Loucy (cell line): ENCODE results near the gene ANKRD27.
"Not testable (repeated sequence)": the region's sequence is repeated elsewhere in the genome, so short reads cannot be mapped to it uniquely, and the experiment has no call there.

Source experiments
- CTCF ChIP-seq: fragments of 200-600 bp; sonication (generic); conservative IDR thresholded peaks from 2 replicates; pipeline ENCODE4 v1.5.1; 2014; ENCODE audit warnings: mild to moderate bottlenecking, antibody characterized with exemption, low read length
- EZH2phosphoT487 ChIP-seq: fragments of 200-600 bp; IDR thresholded peaks from 2 replicates; pipeline ENCODE4 v1.6.1; 2018; ENCODE audit warnings: antibody characterized with exemption, mild to moderate bottlenecking, moderate library complexity, borderline replicate concordance

- TF ChIP-seq CTCF, EZH2phosphoT487: not testable (repeated sequence)
These were observed 29.0 kb upstream of the ANKRD27 start for GRCh38 chr19:32704006-32704405.
